HepG2 (cell line): ENCODE data around the gene SDC1. TPM values are rescaled to one million over a fixed set of nuclear protein-coding genes. Genes with fewer than 3 reads are reported as not detected.

ENCODE experiments used
- FOXA1 ChIP-seq, 2 experiments: fragments of 450-650 bp in 1 of 2; sonication (generic) in 1 of 2; formaldehyde crosslinking in 1 of 2; IDR thresholded peaks; 2 replicates each; pipeline versions ENCODE4 v1.4.0 to v1.6.1; 2016 to 2020; ENCODE audit warnings: missing genetic modification reagents in 1 of 2
- FOXJ3 ChIP-seq: sonication (generic); formaldehyde crosslinking; IDR thresholded peaks from 2 replicates; pipeline ENCODE4 v1.4.0; 2020; ENCODE audit warnings: missing genetic modification reagents, mild to moderate bottlenecking, borderline replicate concordance
- HOXA9 ChIP-seq: sonication (generic); formaldehyde crosslinking; IDR thresholded peaks from 2 replicates; pipeline ENCODE4 v1.8.1; 2022; ENCODE audit warnings: missing genetic modification reagents, mild to moderate bottlenecking, moderate library complexity, borderline replicate concordance
- NBN ChIP-seq: fragments of 450-650 bp; conservative IDR thresholded peaks from 2 replicates; pipeline ENCODE4 v1.6.1; 2017
- PTBP1 ChIP-seq: fragments of 200-400 bp; formaldehyde crosslinking; IDR thresholded peaks from 2 replicates; pipeline ENCODE4 v1.6.1; 2018; ENCODE audit warnings: low read length, low read depth; ENCODE audit not compliant: poor library complexity, severe bottlenecking
- RAD21 ChIP-seq: fragments of 450-650 bp; formaldehyde crosslinking; IDR thresholded peaks from 2 replicates; pipeline ENCODE4 v1.5.0; 2020; ENCODE audit warnings: mild to moderate bottlenecking
- RFX3 ChIP-seq: IDR thresholded peaks from 2 replicates; pipeline ENCODE4 v1.6.1; 2016; ENCODE audit warnings: missing biosample characterization, missing genetic modification reagents
- RFXAP ChIP-seq: sonication (generic); formaldehyde crosslinking; IDR thresholded peaks from 2 replicates; pipeline ENCODE4 v1.4.0; 2020; ENCODE audit warnings: missing genetic modification reagents, borderline replicate concordance
- WIZ ChIP-seq: sonication (generic); formaldehyde crosslinking; IDR thresholded peaks from 2 replicates; pipeline ENCODE4 v1.5.1; 2020; ENCODE audit warnings: mild to moderate bottlenecking, missing genetic modification reagents
- ZBTB14 ChIP-seq: sonication (generic); formaldehyde crosslinking; IDR thresholded peaks from 2 replicates; pipeline ENCODE4 v1.4.0; 2020; ENCODE audit warnings: missing genetic modification reagents
- ZBTB7B ChIP-seq: sonication (generic); formaldehyde crosslinking; IDR thresholded peaks from 2 replicates; pipeline ENCODE4 v1.4.0; 2020; ENCODE audit warnings: missing genetic modification reagents
- ZNF556 ChIP-seq: sonication (generic); formaldehyde crosslinking; IDR thresholded peaks from 2 replicates; pipeline ENCODE4 v1.4.0; 2020; ENCODE audit warnings: mild to moderate bottlenecking, missing genetic modification reagents, borderline replicate concordance
- ZNF562 ChIP-seq: sonication (generic); formaldehyde crosslinking; IDR thresholded peaks from 2 replicates; pipeline ENCODE4 v1.8.0; 2022; ENCODE audit warnings: missing genetic modification reagents, borderline replicate concordance
- ZNF687 ChIP-seq: sonication (generic); formaldehyde crosslinking; IDR thresholded peaks from 2 replicates; pipeline ENCODE4 v1.5.1; 2020; ENCODE audit warnings: mild to moderate bottlenecking, missing genetic modification reagents, moderate library complexity
- ZNF839 ChIP-seq: sonication (generic); formaldehyde crosslinking; IDR thresholded peaks from 2 replicates; pipeline ENCODE4 v1.4.0; 2020; ENCODE audit warnings: missing genetic modification reagents, mild to moderate bottlenecking, borderline replicate concordance
- ZUFSP ChIP-seq: sonication (generic); formaldehyde crosslinking; IDR thresholded peaks from 2 replicates; pipeline ENCODE4 v1.9.0; 2021; ENCODE audit warnings: missing genetic modification reagents, mild to moderate bottlenecking, borderline replicate concordance
- polyA plus RNA-seq, 8 experiments: library from polyadenylated mRNA; depleted of rRNA in 3 of 8; stranded (reverse) in 7 of 8; unstranded in 1 of 8; fragments of >200 nt; fragmentation: Illumina TruSeq in 4 of 8; extraction: Trizol in 4 of 8; gene quantifications; 2 replicates each; pipeline versions ENCODE4 v1.2.1 to v1.2.3, GENCODE V29; 2011 to 2016; ENCODE audit warnings: low read depth in 4 of 8, missing spikeins in 1 of 8, mixed read lengths in 1 of 8; ENCODE audit not compliant: insufficient read depth in 1 of 8
- total RNA-seq, 5 experiments: library from RNA; depleted of rRNA; stranded (reverse); fragments of >200 nt; fragmentation: Illumina TruSeq; extraction: Trizol; gene quantifications; 2 replicates each; pipeline ENCODE4 v1.2.3, GENCODE V29; 2016; ENCODE audit warnings: low read depth in 1 of 5

Gene SDC1
- total and polyA plus RNA-seq, 2 of the 13 experiments (the other 11 are each of a cell fraction or from before 2014, with no cell fraction given) = 108 to 119 TPM

- no peak for TF ChIP-seq HOXA9
- TF ChIP-seq ZNF839 (CRISPR knock-in tag) = no peak
- no peak for TF ChIP-seq ZNF562
- peak; percentile 53 for TF ChIP-seq PTBP1
- no peak for TF ChIP-seq RFXAP (CRISPR knock-in tag)
- no peak for TF ChIP-seq NBN
- no peak for TF ChIP-seq FOXA1 (IDR thresholded peaks at IDR 0.05)
- 0 out of 2 replicates have a peak, but pooled peaks have one; percentile 44 for TF ChIP-seq FOXA1 (CRISPR knock-in tag; IDR thresholded peaks at IDR 0.05)
- TF ChIP-seq RAD21 (CRISPR knock-in tag) = no peak
- TF ChIP-seq RFX3 (CRISPR knock-in tag) = no peak
- no peak for TF ChIP-seq ZBTB14
- TF ChIP-seq ZNF687 (CRISPR knock-in tag) = peak; percentile 75
- TF ChIP-seq WIZ (CRISPR knock-in tag) = no peak
- no peak for TF ChIP-seq ZUFSP (CRISPR knock-in tag)
- no peak for TF ChIP-seq ZNF556 (CRISPR knock-in tag)
- TF ChIP-seq ZBTB7B (CRISPR knock-in tag) = peak; percentile 58; the same call in 1 of the 2 replicates
- TF ChIP-seq FOXJ3 (CRISPR knock-in tag) = no peak
Observed at GRCh38 chr2:20172273-20173055, 52.5 kb downstream of the SDC1 start (continued).
